T-cell (primary cell): Measurements from ENCODE around the gene NINJ1. TPM values are rescaled to one million over a fixed set of nuclear protein-coding genes. Genes with fewer than 3 reads are reported as not detected.

Experiments
- ATAC-seq, 4 experiments: fragments of 200-7000 bp in 3 of 4; fragments of 150-1000 bp in 1 of 4; cut with Tn5 transposase; replicated peaks in 1 of 4; 1 replicate in 3 of 4; 2 replicates in 1 of 4; pipeline ENCODE4 v1.10.0; 2021; ENCODE audit warnings: moderate library complexity in 3 of 4, mild to moderate bottlenecking in 2 of 4, moderate number of reproducible peaks in 1 of 4
- CTCF ChIA-PET, 2 donors: fragments of 300-600 bp; sonication (Branson Sonifier 250); formaldehyde crosslinking; loops; one replicate each; lab custom pipeline; 2022; ENCODE audit warnings: antibody characterized with exemption in 2 of 2; lab: Charles Lee
- POLR2A ChIA-PET, 2 donors: fragments of 300-600 bp; sonication (Branson Sonifier 250); formaldehyde crosslinking; loops; one replicate each; lab custom pipeline; 2022; ENCODE audit warnings: antibody characterized with exemption in 2 of 2; lab: Charles Lee
- DNase-seq, 35 experiments: peaks; one replicate each; pipeline versions ENCODE4 v3.0.0 to v3.0.0-alpha.2; 2013 to 2023
- H3K27ac ChIP-seq: one replicate; pipeline ENCODE4 v1.5.1; 2013; ENCODE audit warnings: low read length
- H3K27me3 ChIP-seq, 2 experiments: replicated peaks in 1 of 2; 1 replicate in 1 of 2; 2 replicates in 1 of 2; pipeline versions ENCODE4 v1.6.1 to v1.7.0; 2013; ENCODE audit warnings: low read length in 1 of 2, mixed read lengths in 1 of 2; ENCODE audit not compliant: control insufficient read depth in 2 of 2, insufficient read depth in 2 of 2; ENCODE audit errors: extremely low read depth in 1 of 2
- H3K36me3 ChIP-seq, 2 donors: 1 replicate in 1 of 2; 2 replicates in 1 of 2; pipeline versions ENCODE4 v1.6.1 to v1.7.0; 2013; ENCODE audit warnings: low read length in 1 of 2; ENCODE audit not compliant: control insufficient read depth in 2 of 2, insufficient read depth in 1 of 2; ENCODE audit errors: extremely low read depth in 1 of 2
- H3K4me1 ChIP-seq, 2 experiments: 1 replicate in 1 of 2; 2 replicates in 1 of 2; pipeline versions ENCODE4 v1.6.1 to v1.7.0; 2013; ENCODE audit warnings: low read length in 2 of 2, mixed read lengths in 1 of 2; ENCODE audit not compliant: insufficient read depth in 2 of 2, control insufficient read depth in 1 of 2; ENCODE audit errors: extremely low read depth in 1 of 2
- H3K4me3 ChIP-seq, 2 donors: 1 replicate in 1 of 2; 2 replicates in 1 of 2; pipeline versions ENCODE4 v1.5.1 to v1.7.0; 2013; ENCODE audit warnings: mild to moderate bottlenecking in 2 of 2, low read length in 1 of 2, moderate library complexity in 1 of 2; ENCODE audit not compliant: control insufficient read depth in 1 of 2; ENCODE audit errors: extremely low read depth in 1 of 2
- H3K9me3 ChIP-seq: 2 replicates; pipeline ENCODE4 v1.7.0; 2013
- H3K27ac Mint-ChIP-seq, 2 donors: one replicate each; pipeline ENCODE4 v1.8.0; 2020 to 2021; ENCODE audit warnings: mild to moderate bottlenecking in 2 of 2, mixed read lengths in 2 of 2
- H3K27me3 Mint-ChIP-seq, 2 donors: one replicate each; pipeline ENCODE4 v1.8.0; 2021 to 2022; ENCODE audit warnings: mixed read lengths in 2 of 2
- H3K36me3 Mint-ChIP-seq: one replicate; pipeline ENCODE4 v1.8.0; 2021; ENCODE audit warnings: mixed read lengths
- H3K4me1 Mint-ChIP-seq, 3 donors: one replicate each; pipeline ENCODE4 v1.8.0; 2020 to 2022; ENCODE audit warnings: mixed read lengths in 3 of 3, mild to moderate bottlenecking in 1 of 3
- H3K4me3 Mint-ChIP-seq, 3 donors: one replicate each; pipeline ENCODE4 v1.8.0; 2020 to 2022; ENCODE audit warnings: mild to moderate bottlenecking in 3 of 3, mixed read lengths in 3 of 3, moderate library complexity in 3 of 3
- H3K9me3 Mint-ChIP-seq, 3 donors: one replicate each; pipeline ENCODE4 v1.8.0; 2020 to 2022; ENCODE audit warnings: mixed read lengths in 3 of 3
- WGBS: methylation state at CpG from one replicate; pipeline ENCODE4 v1.1.5; 2013; ENCODE audit warnings: missing lambda C conversion rate; ENCODE audit not compliant: insufficient coverage; 5-methylcytosine and 5-hydroxymethylcytosine counted together
- total RNA-seq, 35 experiments: library from RNA in 6 of 35; stranded (reverse) in 6 of 35; fragments of 120-200 nt in 1 of 35; gene quantifications; one replicate each; pipeline versions ENCODE4 v1.2.1 to v1.2.4 and lab custom pipeline; 2013 to 2026

Gene NINJ1
- total RNA-seq, 5 donors from 2014 or later (not counting 1 experiment from before 2014, with no cell fraction given) = 29.2 to 110 (median 32.0) TPM

DNA sequence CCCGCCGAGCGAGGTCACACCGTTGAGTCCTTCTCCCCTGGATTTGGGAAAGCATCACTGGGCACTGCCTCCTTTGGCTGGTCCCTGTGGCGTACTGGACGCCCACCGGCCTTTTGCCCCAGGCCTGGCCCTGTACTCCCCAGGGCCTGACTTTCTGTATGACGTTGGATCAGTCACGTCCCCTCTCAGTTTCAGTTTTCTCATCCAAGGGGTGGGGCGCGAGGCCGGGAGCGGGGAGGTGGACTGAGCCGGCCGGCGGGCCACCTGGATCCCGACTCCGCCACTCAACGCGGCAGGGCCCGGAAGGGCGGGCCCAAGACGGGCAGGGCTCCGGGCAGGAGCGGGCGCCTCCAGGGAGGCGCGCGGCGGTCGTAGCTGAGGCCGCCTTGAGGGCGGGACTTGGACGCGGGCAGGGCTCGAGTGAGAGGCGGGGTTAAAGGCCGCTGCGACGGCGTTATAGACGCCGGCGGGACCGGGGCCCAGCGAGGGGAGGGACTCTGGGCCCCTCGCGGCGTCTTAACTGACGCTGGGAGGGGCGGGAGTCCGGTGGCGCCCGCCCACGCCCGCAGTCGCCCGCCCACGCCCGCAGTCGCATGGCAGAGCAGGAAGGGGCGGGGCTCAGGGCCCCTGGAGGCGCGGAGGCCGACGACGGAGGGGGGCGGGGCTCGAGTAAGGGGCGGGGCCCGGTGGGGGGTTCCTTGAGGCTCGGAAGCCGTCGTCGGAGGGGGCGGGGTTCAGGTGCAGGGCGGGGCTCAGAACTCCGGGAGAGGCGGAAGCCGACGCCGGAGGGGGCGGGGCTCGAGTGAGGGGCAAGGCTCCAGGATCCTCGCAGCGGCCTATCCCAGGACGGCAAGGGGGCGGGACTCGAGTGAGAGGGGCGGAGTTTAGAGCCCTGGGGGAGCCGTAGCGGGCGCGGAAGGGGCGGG, 38.6 kb downstream of the NINJ1 start:
- Mint-ChIP-seq H3K27ac (peak overlapping the region; percentile 96), H3K36me3 (peaks cover 10% of the 10 kb centered on the region), H3K27me3 (no peaks in the 10 kb centered on the region), H3K4me1 (peaks cover 75 to 76% (median 76%) of the 10 kb centered on the region in 3 donors), H3K4me3 (peak overlapping the region; percentile 74 to 90 (median 84)), H3K9me3 (peaks cover 0 to 7% (median 4%) of the 10 kb centered on the region in 3 donors)
- H3K36me3 ChIP-seq = no peaks in the 10 kb centered on the region
- no peaks in the 10 kb centered on the region for H3K27me3 ChIP-seq
- peak overlapping the region; percentile 91 for H3K27ac ChIP-seq
- POLR2A ChIA-PET = interaction anchor here in 1 of 2 donors (0.6 kb wide), 2 partner anchors 36 to 66 kb away, joined by 3 read pairs; no protein-coding TSS in a partner anchor
- H3K4me3 ChIP-seq = peak overlapping the region; percentile 20 to 58
- CTCF ChIA-PET = interaction anchor here in 1 of 2 donors (0.7 to 1.3 kb wide), 2 partner anchors 31 to 67 kb away, joined by 6 to 8 read pairs; no protein-coding TSS in a partner anchor
- H3K4me1 ChIP-seq = peaks cover 26 to 72% of the 10 kb centered on the region in 2 experiments
- WGBS = 4% methylated on average over 53 of the region's 95 CpGs
- ATAC-seq (peak; percentile 78 to 84 (median 80)), DNase-seq (peak; percentile 100)
- no peaks in the 10 kb centered on the region for H3K9me3 ChIP-seq

DNA sequence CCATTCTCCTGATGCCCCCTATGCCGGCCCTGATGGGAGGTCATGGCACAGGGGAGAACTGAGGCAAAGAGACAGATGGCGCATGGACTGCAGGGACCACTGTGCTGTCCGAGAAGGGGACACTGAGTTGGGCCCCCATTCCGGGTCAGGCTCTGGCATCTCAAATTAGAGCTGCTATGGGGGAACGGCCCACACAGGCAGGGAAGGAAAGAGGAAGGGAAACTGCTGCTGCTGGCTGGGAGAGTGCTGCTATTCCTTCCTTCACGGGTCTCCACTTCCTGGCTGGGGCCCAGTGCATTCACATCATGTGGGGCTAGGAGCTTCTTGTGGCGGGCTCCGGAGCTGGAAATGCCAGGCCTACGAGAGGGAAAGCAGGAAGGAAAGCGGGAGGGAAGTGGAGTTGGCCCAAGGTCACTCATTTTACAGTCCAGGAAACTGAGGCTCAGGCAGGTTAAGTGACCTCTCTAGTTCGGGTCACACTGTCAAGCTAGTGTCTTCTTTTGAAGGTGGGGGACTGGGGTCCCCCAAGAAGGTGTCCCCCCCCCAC, 39.3 kb downstream of the NINJ1 start:
- no peaks in the 10 kb centered on the region for H3K27me3 Mint-ChIP-seq
- ChIA-PET POLR2A (no interaction called here), CTCF (interaction anchor here in 1 of 2 donors (1.3 kb wide), 1 partner anchor 30 kb away, joined by 6 read pairs; no protein-coding TSS in a partner anchor)
- peak overlapping the region; percentile 91 for H3K27ac ChIP-seq
- no peaks in the 10 kb centered on the region for H3K9me3 ChIP-seq
- ATAC-seq (no peak), DNase-seq (peak in 4 of 35 experiments; percentile 17 to 41 (median 27))
- H3K27ac Mint-ChIP-seq = peak overlapping the region; percentile 96
- WGBS = 80% methylated on average over 7 of the region's 11 CpGs
- H3K4me1 ChIP-seq = peaks cover 26 to 66% of the 10 kb centered on the region in 2 experiments
- H3K27me3 ChIP-seq = no peaks in the 10 kb centered on the region
- peaks cover 70 to 75% (median 75%) of the 10 kb centered on the region in 3 donors for H3K4me1 Mint-ChIP-seq
- H3K36me3 Mint-ChIP-seq = peaks cover 11% of the 10 kb centered on the region
- no peaks in the 10 kb centered on the region for H3K36me3 ChIP-seq
- peak overlapping the region; percentile 74 to 90 (median 84) for H3K4me3 Mint-ChIP-seq
- peak overlapping the region; percentile 20 to 58 for H3K4me3 ChIP-seq
- H3K9me3 Mint-ChIP-seq = peaks cover 0 to 7% (median 4%) of the 10 kb centered on the region in 3 donors

DNA sequence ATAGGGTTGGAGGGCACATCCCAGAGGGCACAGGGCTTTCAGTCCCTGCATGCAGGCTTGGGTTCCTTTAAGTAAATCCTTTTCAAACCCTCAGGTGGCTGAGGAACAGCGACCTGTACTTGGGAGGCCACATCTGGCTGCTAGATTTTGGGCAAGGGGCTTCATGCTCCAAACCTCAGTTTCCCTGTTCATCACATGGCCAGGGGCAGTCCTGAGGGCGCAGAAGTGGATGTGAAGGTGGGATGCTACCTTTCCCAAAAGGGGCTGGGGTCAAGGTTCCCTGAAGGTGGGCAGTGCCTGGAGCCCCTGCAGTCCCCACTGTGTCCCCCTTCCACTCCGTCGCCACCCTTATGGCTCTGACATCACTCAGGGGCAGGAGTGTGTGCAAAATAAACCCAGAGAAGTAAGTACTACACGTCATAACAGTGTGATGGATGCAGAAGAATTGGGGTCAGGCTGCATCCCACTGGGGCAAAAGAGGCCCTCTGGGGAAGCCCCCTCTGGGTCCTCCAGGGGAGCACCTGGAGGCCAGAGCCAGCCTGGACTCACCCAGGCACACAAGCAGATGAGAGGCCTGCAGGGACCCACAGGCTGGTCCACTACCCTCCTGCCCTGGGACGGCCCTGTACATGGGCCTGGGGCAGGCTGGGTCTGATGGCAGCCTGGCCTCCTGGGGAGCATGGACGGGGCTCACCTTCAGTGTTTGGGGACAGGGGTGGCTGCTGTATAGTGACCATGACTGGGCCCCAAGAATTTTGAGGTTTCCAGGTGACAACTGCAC, 40.0 kb downstream of the NINJ1 start:
- Histone ChIP-seq H3K4me1 (peaks cover 26 to 59% of the 10 kb centered on the region in 2 experiments), H3K27ac (peak overlapping the region; percentile 91)

DNA sequence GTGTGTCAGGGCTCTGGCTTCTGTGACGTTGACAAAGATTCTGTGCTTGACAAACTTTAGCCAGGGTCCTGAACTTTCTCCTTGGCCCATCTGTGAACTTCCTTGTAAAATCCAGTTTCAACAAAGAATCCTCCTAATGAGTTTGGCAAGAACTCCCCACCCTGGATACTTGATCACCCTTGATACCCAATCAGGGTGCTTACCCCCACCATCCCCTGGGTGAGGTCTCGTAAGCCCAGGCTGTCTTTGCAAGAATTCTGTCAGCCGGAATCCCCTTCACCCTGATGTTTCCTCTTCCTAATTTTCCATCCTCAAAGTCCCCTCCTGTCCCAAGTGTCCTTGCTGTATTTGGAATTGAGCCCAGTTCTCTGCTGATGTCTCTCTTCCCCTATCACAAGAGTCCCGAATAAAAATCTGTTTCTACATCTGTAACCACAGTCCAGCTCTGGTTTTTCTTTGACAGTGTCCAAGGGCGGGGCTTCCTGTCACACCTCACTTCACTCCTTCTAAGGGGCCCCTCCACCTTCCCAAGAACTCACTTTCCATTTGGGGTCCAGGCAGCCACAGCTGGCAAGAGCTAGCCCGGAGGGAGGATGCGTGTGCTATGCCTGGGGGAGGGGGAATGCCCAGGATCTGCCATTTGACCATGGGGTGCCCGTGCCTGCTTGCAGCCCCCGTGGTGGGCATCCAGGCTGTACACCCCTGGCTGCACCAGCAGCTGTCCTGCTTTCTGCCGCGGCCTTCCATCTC, 40.7 kb downstream of the NINJ1 start:
- Mint-ChIP-seq H3K4me1 (peaks cover 69 to 76% (median 71%) of the 10 kb centered on the region in 3 donors), H3K36me3 (peaks cover 24% of the 10 kb centered on the region), H3K27me3 (no peaks in the 10 kb centered on the region), H3K9me3 (peaks cover 0 to 7% (median 4%) of the 10 kb centered on the region in 3 donors), H3K4me3 (peak overlapping the region; percentile 17 to 90 (median 74)), H3K27ac (peak overlapping the region; percentile 96)
- ChIA-PET CTCF (interaction anchor here in 1 of 2 donors (0.6 kb wide), 1 partner anchor 355 kb away, joined by 3 read pairs; no protein-coding TSS in a partner anchor), POLR2A (no interaction called here)
- H3K27me3 ChIP-seq = no peaks in the 10 kb centered on the region
- 56% methylated on average over 7 of the region's 11 CpGs for WGBS
- no peaks in the 10 kb centered on the region for H3K9me3 ChIP-seq
- peak in 2 of 35 experiments; percentile 3 to 23 for DNase-seq
- peaks cover 24 to 52% of the 10 kb centered on the region in 2 experiments for H3K4me1 ChIP-seq
- ATAC-seq = no peak
- no peaks in the 10 kb centered on the region for H3K36me3 ChIP-seq
- H3K27ac ChIP-seq = peak overlapping the region; percentile 7
- H3K4me3 ChIP-seq = no peak overlapping the region

More for the DNA sequence above, 40.0 kb downstream of the NINJ1 start:
- Histone ChIP-seq H3K4me3 (no peak overlapping the region), H3K27me3 (no peaks in the 10 kb centered on the region), H3K9me3 (no peaks in the 10 kb centered on the region), H3K36me3 (no peaks in the 10 kb centered on the region)
- H3K9me3 Mint-ChIP-seq = peaks cover 0 to 7% (median 4%) of the 10 kb centered on the region in 3 donors
- H3K27ac Mint-ChIP-seq = peak overlapping the region; percentile 96
- peaks cover 67 to 75% (median 69%) of the 10 kb centered on the region in 3 donors for H3K4me1 Mint-ChIP-seq
- ChIA-PET POLR2A (no interaction called here), CTCF (no interaction called here)
- 70% methylated on average over 5 of the region's 7 CpGs for WGBS
- ATAC-seq = no peak
- H3K4me3 Mint-ChIP-seq = peak overlapping the region; percentile 74 to 90 (median 84)
- peak in 1 of 35 experiments; percentile 13 for DNase-seq
- no peaks in the 10 kb centered on the region for H3K27me3 Mint-ChIP-seq
- H3K36me3 Mint-ChIP-seq = peaks cover 17% of the 10 kb centered on the region

DNA sequence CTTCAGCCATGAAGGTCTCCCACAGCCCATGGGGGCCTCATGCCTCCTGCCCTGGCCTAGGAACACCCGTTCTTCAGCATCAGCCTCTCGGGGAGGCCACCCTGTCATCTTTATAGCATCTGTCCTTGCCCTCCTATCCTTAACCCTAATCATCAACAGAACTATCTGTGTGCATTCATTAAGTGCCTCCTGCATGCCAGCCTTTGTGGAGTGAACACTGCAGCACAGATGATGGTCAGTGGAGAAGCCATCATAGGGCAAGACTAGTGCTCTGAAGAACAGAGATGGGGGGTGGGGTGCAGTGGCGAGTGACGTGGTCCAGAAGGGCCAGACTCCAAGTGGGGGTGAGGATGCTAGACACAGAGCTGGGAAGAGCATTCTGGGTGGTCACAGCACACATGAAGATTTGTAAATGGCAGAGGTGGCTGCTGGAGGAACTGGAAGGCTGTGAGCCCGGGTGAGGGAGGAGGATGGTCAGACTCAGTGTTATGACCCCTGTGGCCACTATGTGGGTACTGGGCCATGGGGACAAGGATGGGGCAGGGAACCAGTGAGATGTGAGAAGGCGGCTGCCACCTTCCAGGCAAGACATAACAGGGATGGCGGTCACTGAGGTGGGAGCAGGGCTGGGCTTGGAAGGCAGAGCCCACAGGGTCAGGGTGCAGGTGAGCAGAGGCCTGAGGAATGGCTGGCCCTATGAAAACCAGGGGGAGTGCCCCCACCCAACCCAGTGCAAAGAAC, 41.6 kb downstream of the NINJ1 start:
- no peaks in the 10 kb centered on the region for H3K27me3 Mint-ChIP-seq
- DNase-seq (peak in 1 of 35 experiments; percentile 21), ATAC-seq (no peak)
- peaks cover 0 to 7% (median 4%) of the 10 kb centered on the region in 3 donors for H3K9me3 Mint-ChIP-seq
- peaks cover 19 to 43% of the 10 kb centered on the region in 2 experiments for H3K4me1 ChIP-seq
- no peak overlapping the region for H3K27ac ChIP-seq
- H3K36me3 Mint-ChIP-seq = peaks cover 24% of the 10 kb centered on the region
- no peak overlapping the region for H3K4me3 ChIP-seq
- H3K9me3 ChIP-seq = no peaks in the 10 kb centered on the region
- peaks cover 6% of the 10 kb centered on the region in 2 donors for H3K36me3 ChIP-seq
- peak overlapping the region; percentile 96 for H3K27ac Mint-ChIP-seq
- peaks cover 60 to 67% (median 62%) of the 10 kb centered on the region in 3 donors for H3K4me1 Mint-ChIP-seq
- H3K27me3 ChIP-seq = no peaks in the 10 kb centered on the region
- 85% methylated on average over 5 of the region's 7 CpGs for WGBS
- CTCF ChIA-PET = no interaction called here
- POLR2A ChIA-PET = no interaction called here
- no peak overlapping the region for H3K4me3 Mint-ChIP-seq
